NCI-H2196 treated with DMSO at 0.1 percent for 48 hours (cell line): ENCODE measurements around the gene TET1.
"Not testable (repeated sequence)": the region's sequence is repeated elsewhere in the genome, so short reads cannot be mapped to it uniquely, and the experiment has no call there.

Experiments
- DNase-seq: peaks from one replicate; lab custom pipeline; 2025; ENCODE audit not compliant: unreplicated experiment; lab: John Stamatoyannopoulos, UW

Gene TET1

DNA sequence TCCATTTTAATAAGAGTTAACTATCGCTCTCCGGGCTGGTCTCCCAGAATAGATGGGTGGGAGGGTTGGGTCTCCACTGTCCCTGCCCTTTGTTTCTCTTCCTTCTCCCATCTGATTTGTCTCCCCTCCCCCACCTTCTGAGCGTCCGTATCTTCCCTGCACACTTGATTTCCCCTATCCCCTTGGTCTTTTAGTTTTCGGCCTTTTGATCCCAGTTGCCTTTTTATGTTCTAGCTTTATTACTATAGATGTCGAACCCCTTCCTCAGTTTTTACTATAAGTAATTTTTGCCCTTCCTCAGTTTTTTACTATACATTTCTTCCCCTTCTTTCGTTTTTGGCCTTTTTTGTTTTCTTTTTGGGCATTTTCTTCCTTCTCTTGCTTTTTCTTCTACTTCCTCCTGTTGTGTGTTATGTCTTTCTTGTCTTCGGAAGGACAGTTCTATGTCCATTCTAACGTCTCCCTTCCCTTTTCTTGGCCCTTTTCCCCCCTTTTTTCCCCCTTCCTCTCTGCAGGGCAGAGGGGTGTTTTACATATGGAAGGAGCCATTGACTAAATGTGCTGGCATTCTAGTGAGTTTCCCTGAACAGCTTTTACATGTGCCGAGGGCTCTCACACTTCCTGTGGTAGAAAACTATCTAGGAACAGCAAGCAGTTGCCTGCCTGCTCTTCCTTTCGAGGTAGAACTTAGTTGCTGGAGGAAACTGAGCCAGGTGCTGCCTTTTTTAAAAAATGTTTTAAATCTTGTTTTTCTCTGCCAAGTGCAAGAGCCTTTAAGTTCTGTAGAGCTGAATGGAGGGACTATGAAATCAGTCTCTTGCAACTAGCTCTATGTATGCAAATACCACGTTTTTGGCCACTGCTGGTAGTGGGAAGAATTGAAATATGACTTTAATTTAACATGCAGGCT lies 2.8 kb downstream of the TET1 start:
- DNase-seq = no peak

DNA sequence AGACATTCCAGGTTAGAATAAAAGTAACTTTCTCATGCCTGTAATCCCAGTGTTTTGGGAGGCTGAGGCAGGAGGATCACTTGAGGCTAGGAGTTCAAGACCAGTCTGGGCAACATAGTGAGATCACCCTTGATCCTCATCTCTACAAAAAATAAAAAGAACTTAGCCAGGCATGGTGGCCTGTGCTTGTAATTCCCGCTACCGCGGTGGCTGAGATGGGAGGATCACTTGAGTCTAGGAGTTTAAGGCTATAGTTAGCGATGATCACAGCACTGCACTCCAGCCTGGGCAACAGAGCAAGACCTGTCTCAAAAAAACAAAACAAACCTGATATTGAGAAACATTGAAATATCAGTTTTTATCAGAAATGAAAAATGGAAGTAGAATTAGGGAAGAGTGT lies 4.6 kb downstream of the TET1 start:
- DNase-seq = no peak

DNA sequence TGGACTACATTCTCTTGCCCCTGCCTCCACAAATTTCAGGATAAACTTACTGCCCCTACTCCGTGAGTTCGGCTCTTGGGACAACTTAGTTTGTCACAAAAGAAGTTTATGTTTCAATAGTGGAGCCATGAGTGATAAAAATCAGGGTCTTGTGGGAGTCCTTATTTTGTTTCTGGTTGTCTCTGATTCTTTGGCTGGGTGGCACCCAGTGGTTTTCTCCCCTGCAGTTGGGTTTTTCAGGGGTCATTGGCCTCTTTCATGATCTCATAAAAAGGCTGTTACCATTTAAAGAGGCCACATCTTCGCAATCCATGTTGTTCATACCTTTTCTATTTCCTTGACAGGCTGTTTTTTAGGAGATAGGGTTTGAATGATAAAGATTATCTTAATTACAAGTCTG lies 5.5 kb downstream of the TET1 start:
- no peak for DNase-seq

DNA sequence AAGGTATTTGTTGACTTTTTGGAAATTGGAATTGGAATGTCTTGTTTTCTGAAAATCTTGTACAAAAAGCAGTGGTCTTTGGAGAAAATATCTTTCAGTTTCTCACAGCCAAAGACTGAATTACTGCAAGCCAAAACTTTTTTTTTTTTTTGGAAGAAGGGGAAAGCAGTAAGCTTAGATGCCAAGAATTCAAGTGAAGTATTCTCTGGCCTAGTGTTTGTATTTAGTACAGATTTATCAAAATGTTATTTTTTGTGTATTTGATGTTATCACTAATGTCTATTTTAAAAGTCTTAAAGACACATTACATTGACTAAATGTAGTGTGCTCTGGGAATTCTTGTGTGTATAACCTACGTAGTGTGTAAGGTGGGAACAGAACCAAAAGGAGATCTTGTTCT lies 6.2 kb downstream of the TET1 start:
- no peak for DNase-seq

DNA sequence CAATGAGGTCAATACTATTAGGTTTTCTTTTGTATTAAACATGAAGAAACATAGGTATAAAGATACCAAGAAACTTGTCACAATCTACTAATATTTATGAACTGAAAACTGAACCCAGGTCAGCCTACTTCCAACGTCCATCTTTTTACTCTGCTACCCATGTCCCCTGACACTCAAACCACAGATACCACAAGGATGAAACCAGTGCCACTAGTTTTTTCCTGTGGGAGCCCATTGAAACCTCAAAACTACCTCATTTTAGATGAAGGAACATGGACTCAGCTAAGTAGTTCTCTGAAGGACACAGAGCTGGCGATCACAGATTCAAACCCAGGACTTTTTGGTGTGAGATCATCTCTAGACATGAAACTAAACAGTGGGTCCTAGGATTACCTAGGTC lies 6.8 kb downstream of the TET1 start:
- DNase-seq = no peak

DNA sequence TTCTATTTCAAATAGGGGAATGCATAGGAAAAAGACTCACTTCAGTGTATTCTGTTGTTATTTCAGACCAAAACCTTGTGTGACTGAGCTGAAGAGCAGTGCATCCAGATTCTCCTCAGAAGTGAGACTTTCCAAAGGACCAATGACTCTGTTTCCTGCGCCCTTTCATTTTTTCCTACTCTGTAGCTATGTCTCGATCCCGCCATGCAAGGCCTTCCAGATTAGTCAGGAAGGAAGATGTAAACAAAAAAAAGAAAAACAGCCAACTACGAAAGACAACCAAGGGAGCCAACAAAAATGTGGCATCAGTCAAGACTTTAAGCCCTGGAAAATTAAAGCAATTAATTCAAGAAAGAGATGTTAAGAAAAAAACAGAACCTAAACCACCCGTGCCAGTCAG lies 12.0 kb downstream of the TET1 start:
- no peak for DNase-seq

DNA sequence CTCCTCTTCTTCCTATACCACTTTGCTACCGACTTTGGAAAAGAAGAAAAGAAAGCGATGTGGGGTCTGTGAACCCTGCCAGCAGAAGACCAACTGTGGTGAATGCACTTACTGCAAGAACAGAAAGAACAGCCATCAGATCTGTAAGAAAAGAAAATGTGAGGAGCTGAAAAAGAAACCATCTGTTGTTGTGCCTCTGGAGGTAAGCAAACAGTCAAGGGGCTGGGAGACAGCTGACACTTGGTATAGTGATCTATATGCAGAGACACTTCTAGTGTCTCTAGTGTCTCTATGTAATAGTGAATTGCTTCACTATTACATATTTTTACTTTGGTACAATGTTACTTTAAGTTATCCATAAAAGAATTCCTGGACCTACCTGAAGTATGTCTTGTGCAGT lies 13.9 kb downstream of the TET1 start:
- DNase-seq = no peak

DNA sequence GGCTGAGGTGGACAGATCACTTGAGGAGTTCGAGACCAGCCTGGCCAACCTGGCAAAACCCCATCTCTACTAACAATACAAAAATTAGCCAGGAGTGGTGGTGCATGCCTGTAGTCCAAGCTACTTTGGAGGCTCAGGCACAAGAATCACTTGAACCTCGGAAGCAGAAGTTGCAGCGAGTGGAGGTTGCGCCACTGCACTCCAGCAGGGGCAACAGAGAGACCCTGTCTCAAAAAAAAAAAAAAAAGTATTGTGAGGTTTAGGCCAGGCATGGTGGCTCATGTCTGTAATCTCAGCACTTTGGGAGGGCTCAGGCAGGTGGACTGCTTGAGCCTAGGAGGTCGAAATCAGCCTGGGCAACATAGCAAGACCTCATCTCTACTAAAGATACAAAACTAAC lies 16.0 kb downstream of the TET1 start:
- DNase-seq = no peak

DNA sequence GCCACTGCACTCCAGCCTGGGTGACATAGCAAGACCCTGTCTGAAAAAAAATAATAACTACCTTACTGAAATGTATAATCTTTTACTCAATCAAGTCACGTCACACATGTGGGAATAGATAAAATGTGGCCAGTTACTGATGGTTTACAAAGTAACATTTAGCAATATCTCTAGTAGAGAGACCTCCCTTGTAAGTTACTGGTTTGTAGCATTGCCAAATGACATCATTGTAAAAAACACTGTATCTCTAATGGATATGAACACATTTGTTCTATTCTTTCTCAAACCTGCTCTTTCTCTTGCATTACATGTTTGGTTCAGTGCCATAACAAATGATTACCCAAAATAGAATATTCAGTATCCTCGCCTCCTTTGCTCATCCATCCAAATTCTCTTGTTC lies 18.8 kb downstream of the TET1 start:
- no peak for DNase-seq

DNA sequence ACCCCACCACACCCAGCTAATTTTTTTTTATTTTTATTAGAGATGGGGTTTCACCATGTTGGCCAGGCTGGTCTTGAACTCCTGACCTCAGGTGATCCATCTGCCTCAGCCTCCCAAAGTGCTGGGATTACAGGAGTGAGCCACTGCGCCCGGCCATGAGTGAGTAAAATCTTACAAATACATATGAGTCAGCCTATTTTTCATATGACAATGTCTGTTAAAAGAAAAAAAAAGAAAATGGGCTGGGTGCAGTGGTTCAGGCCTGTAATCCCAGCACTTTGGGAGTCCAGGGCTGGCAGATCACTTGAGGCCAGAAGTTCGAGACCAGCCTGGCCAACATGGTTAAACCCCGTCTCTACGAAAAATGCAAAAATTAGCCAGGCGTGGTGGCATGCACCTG lies 24.1 kb downstream of the TET1 start:
- DNase-seq = not testable (repeated sequence)

DNA sequence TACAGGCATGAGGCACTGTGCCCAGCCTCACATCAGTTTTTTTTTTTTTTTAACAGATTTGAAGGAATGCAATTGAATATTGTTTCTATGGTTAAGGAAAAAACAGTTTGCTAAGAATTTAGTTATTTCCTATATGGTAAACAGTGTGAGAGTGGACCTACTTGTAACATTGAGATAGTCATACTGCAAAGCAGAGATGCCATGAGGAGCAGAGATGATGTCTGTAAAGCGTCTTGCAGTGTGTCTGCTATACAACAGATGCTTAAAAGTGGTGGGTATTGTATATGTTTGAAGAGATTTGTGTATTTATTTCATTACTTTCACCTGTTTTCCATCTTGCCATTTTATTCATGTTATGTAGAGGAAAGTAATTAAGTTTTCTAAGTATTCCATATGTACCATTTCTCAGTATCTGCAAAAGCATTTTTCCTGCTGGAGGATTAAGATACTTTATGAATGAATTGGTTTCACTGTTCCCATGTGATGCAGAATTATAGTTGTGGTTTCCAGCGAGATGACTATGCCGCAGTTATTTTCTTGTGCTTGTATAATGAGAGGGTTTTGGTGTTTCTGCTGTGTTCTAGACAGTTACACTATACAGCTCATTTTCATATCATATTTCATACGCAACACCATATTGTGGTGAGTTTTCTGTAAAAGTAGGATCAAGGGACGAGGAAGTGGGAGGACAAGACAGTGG lies 26.6 kb downstream of the TET1 start:
- DNase-seq = no peak

DNA sequence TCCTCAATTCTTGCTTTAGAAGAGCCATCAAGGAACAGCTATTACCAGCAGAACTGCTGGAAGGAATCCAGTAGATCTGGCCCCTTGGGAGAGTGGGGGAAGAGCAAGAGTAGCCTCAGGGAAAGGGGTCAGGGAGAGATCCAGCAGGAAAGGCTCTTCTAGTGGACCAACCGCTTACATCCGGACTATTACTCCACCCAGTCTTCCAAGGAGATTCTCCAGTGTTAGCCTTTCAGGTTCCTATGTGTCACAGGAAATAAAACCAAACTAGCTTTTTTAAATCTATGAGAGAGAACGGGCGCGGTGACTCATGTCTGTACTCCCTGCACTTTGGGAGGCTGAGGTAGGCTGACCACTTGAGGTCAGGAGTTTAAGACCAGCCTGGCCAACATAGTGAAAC lies 34.3 kb downstream of the TET1 start:
- DNase-seq = no peak

DNA sequence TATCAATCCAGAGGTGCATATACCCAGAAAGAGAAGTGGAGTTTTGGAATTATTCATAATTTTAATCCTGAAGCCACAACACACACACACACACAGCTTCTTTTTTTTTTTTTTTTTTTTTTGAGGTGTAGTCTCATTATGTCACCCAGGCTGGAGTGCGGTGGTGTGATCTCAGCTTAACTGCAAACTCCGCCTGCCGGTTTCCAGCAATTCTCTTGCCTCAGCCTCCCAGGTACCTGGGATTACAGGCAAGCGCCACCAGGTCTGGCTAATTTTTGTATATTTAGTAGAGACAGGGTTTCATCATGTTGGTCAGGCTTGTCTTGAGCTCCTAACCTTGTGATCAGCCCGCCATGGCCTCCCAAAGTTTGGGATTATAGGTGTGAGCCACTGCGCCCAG lies 35.4 kb downstream of the TET1 start:
- no peak for DNase-seq

DNA sequence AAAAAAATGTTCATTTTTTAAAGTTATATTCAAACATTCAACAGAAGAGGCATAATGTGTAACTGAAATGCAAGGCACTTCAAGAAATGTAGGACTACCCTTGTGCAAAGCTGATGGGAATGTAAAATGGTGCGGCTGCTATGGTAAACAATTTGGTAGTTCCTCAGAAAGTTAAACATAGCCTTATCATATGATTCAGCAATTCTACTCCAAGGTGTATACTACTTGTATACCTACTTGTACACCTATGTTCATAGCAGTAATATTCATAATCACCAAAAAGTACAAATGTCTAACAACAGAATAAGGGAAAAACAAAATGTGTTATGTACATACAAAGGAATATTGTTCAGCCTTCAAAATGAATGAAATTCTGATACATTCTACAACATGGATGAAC lies 37.3 kb downstream of the TET1 start:
- no peak for DNase-seq

DNA sequence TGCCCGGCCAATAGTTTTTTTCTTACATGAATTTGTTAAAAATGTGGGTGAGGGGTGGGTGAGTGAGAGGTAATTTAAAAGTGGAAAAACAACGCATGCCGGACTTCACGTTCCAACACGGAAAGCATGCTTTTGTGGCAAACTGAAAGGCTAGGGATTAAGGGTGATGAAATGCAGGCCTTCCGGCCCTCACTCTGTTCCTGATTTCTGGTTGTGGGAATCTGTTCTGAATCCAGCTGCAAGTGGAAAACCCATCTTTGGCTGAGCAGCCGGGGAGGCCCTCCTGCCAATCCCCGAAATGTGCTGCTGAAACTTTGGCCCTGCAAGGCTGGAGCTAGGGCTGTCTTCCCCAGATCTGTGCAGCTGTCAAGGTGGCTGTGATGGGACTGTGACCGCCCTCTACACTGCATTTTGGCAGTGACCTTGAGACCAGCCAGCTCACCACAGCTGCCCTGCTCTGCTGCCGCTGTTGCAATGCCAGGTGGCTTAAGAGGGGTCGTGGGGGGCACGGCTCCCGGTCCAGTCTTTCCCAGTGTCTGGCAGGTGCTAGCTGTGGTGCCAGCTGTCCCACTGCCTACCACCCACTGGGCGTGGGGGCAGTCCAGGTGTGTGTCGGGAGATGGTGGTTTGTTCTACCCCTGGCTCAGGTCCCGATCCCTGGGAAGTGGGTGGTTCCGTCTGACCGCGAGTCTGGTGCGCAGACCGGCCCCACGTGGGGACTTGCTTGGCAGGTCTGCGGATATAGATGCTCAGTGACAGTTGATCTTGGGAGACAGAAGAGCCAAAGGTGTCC lies 39.0 kb downstream of the TET1 start:
- peak; percentile 28 for DNase-seq

DNA sequence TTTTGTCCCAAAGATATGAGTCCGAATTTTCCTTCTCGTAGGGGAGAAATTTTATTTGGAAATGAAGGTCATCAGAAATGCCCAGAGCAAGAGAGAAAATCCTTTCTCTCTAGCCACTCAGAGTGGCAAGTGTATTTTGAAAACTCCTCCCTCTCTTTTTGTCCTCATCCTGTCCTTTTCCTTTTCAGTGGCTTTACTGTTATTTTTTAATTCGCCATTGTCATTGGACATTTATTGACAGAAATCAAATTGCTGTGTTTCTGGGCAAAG lies 39.6 kb downstream of the TET1 start:
- no peak for DNase-seq

DNA sequence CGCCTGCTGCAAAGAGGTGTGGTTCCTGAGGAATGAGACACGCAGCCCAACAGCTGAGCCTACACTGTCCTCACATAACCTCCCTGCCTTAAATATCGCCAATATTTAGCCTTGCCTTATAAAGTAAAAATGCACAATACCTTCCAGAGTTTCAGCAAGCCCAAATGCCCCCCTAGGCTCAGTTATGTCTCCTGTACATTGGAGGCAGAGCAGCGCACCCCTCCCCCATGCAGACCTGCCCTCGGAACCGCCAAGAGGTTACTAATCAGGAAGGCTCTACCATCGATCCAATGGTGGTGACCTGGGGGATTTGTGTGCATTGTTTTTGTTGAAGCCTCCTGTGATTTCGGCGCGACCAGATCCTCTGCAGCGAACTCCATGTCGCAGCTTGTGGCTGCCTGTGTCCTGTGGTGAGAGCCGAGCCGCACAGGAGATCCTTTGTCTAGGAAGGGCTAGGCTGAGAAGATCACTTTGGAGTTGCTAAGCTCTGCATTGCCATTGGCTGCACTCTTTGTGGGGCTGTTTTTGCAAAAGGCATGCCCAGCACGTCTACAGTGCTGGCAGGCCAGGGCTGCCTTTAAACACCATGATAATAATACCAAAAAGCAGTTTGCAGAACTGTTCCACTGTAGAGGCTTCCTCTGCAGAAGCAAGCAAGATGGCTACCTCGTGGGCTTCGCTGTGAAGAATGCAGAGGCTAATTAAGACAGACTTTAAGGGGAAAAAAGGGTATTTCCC lies 40.1 kb downstream of the TET1 start:
- DNase-seq = peak; percentile 23

DNA sequence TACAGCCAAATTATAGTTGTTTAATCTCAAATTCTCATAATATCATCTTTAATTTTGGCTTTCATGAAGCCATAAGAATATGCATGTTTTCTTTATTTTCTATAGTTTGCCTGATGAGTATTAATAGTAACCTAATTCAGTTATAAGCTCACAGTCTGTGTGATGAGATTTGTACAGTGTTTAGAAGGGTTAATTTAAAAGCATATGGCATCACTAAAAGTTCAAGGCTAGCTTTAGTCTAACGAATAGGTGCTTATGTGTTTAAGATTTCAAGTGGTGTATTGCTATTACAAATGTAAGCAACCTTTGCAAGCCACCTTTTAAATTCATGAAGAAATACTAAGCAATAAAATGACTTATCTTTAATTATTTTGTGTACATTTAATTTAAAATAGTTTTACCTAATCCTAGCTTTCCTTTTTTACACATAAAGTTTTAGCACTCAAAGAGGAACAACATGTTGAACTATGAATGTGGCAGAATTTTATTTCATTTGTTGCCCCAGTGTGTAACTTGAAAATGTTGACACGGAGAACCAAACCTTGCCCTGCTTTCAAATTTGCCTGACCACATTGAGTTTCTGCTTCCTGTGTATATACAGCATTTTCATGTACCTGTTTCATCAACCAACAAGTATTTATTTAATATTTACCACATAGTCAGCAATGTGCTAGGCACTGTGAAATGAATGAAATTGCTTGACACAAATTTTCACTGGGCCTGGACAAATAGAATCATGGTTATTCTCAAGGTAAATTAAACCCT lies 41.5 kb downstream of the TET1 start:
- DNase-seq = no peak

DNA sequence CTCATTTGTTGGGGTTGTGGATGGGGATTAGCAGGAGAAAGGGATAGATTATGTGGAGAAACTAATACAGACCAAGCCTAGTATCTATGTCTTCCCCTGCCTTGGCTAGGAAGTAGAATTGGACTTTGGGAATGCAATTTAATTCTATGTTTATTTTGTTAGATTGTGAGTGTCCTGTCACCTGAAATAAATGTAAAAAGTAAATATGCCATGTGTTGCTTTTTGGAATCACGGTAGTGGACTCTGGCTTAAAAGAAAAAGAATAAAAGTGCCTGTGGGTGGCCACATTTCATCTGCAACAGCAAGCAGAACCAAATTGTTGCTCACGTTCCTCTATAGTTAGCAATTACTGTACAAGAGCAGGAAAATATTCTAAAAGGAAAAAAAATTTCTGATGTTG lies 42.3 kb downstream of the TET1 start:
- DNase-seq = no peak

DNA sequence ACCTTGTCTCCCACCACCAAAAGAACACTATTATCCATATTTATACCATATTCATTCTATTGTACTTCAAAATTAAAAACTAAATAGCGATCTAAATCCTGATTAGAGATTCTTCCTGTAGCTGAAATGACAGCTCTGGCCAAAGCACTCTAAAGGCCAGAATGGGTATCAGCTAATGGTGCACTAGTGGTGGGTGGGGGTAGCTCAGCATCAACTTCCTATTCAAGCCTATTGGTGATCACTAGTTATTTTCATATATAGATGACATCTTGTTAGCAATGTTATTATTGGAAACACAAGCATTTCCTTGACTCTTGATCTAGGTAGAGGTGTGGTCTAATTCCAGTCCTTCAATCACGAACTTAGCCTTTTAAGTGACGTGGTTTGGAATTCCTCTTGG lies 43.6 kb downstream of the TET1 start:
- no peak for DNase-seq

DNA sequence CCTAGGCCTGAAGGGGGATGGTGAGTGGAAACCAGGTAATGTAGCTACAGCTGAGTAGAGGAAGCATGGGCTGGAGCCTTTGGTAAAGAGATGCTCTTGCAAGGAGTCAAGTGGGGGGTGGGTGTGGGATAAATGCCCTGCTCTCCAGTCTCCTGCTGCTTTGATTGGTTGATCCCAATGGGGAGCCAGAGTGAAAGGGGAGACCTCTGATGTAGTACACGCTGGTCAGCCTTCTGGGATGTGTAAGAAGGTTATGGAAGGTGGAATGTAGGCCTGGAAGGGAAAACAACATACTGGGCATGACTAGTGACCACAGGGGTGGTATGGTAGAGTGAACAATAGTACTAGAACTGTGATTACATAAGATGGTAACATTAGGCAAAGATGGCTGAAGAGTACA lies 44.3 kb downstream of the TET1 start:
- no peak for DNase-seq
